OCI-LY3 (cell line): ENCODE results near the gene SLC26A9.

Experiments
- H2AFZ ChIP-seq: fragments of 200-600, 300-600 bp; shearing (Covaris generic); 2 replicates; pipeline ENCODE4 v1.6.0; 2014; ENCODE audit warnings: antibody characterized with exemption, low read depth, low read length
- H3K27ac ChIP-seq: fragments of 200-600, 300-600 bp; sonication (generic); 2 replicates; pipeline ENCODE4 v1.5.1; 2014; ENCODE audit warnings: mild to moderate bottlenecking, low read length, moderate library complexity, mixed read lengths
- H3K27me3 ChIP-seq: fragments of 200-600, 300-600 bp; sonication (generic); 2 replicates; pipeline ENCODE4 v1.6.1; 2014; ENCODE audit warnings: low read depth, low read length, mixed read lengths
- H3K36me3 ChIP-seq: fragments of 200-600, 300-600 bp; sonication (generic); replicated peaks from 2 replicates; pipeline ENCODE3; 2014; ENCODE audit warnings: low read depth, low read length, mixed read lengths
- H3K4me1 ChIP-seq: fragments of 300-600, 200-600 bp; sonication (generic); 2 replicates; pipeline ENCODE4 v1.6.1; 2014; ENCODE audit warnings: low read length, mixed read lengths
- H3K4me2 ChIP-seq: fragments of 200-600, 300-600 bp; sonication (generic); 2 replicates; pipeline ENCODE4 v1.6.1; 2014; ENCODE audit warnings: low read length, mixed read lengths
- H3K4me3 ChIP-seq: fragments of 300-600, 200-600 bp; sonication (generic); 2 replicates; pipeline ENCODE4 v1.5.1; 2014; ENCODE audit warnings: antibody characterized with exemption, mild to moderate bottlenecking, low read length, moderate library complexity
- H3K79me2 ChIP-seq: fragments of 300-600, 200-600 bp; shearing (Covaris generic); 2 replicates; pipeline ENCODE4 v1.6.1; 2014; ENCODE audit warnings: mild to moderate bottlenecking, low read length, mixed read lengths
- H3K9ac ChIP-seq: fragments of 300-600, 200-600 bp; shearing (Covaris generic); 2 replicates; pipeline ENCODE4 v1.6.0; 2014; ENCODE audit warnings: mild to moderate bottlenecking, low read length, moderate library complexity
- H3K9me3 ChIP-seq: fragments of 200-600, 300-600 bp; shearing (Covaris generic); 2 replicates; pipeline ENCODE4 v1.6.1; 2014; ENCODE audit warnings: low read length, mixed read lengths; ENCODE audit not compliant: insufficient read depth
- H4K20me1 ChIP-seq: fragments of 200-600, 300-600 bp; sonication (generic); 2 replicates; pipeline ENCODE4 v1.6.1; 2016; ENCODE audit warnings: low read length, mixed read lengths; ENCODE audit not compliant: insufficient read depth
- CTCF ChIP-seq: fragments of 200-600, 300-600 bp; sonication (generic); IDR thresholded peaks from 2 replicates; pipeline ENCODE4 v1.5.1; 2014; ENCODE audit warnings: antibody characterized with exemption, low read length, low read depth
- EZH2phosphoT487 ChIP-seq: fragments of 200-600 bp; shearing (Covaris generic); IDR thresholded peaks from 2 replicates; pipeline ENCODE4 v1.6.1; 2018; ENCODE audit warnings: antibody characterized with exemption, mixed run types, low read depth

SLC26A9 gene

GRCh38 chr1:205942631-205943159, 561 bp downstream of the SLC26A9 start:
- Histone ChIP-seq H3K9ac (no peak overlapping the region), H4K20me1 (no peaks in the 10 kb centered on the region), H3K36me3 (no peaks in the 10 kb centered on the region), H3K27me3 (peaks cover 41% of the 10 kb centered on the region), H3K4me3 (no peak overlapping the region), H3K4me1 (peaks cover 31% of the 10 kb centered on the region), H2AFZ (no peak overlapping the region), H3K79me2 (no peaks in the 10 kb centered on the region), H3K4me2 (no peak overlapping the region), H3K27ac (no peak overlapping the region), H3K9me3 (no peaks in the 10 kb centered on the region)
- TF ChIP-seq EZH2phosphoT487 (no peak), CTCF (no peak)

GRCh38 chr1:205940710-205941109, 2.5 kb downstream of the SLC26A9 start:
- H3K4me2 ChIP-seq, result no peak overlapping the region
- H3K79me2 ChIP-seq, result no peaks in the 10 kb centered on the region
- H3K27me3 ChIP-seq, result peaks cover 22% of the 10 kb centered on the region
- H3K4me3 ChIP-seq, result no peak overlapping the region
- H3K36me3 ChIP-seq, result no peaks in the 10 kb centered on the region
- H4K20me1 ChIP-seq, result no peaks in the 10 kb centered on the region
- H3K9ac ChIP-seq, result no peak overlapping the region
- no peak for TF ChIP-seq CTCF
- TF ChIP-seq EZH2phosphoT487, result no peak
- H2AFZ ChIP-seq, result no peak overlapping the region
- no peak overlapping the region for H3K27ac ChIP-seq
- H3K9me3 ChIP-seq, result no peaks in the 10 kb centered on the region
- H3K4me1 ChIP-seq, result peaks cover 50% of the 10 kb centered on the region

- Histone ChIP-seq H3K79me2 (no peaks in the 10 kb centered on the region), H4K20me1 (no peaks in the 10 kb centered on the region), H3K36me3 (no peaks in the 10 kb centered on the region), H3K9me3 (no peaks in the 10 kb centered on the region), H3K4me2 (peak overlapping the region; percentile 79), H3K27me3 (peaks cover 13% of the 10 kb centered on the region), H3K4me3 (peak overlapping the region; percentile 2; the same call in 1 of the 2 replicates), H3K4me1 (peaks cover 59% of the 10 kb centered on the region), H3K27ac (peak overlapping the region; percentile 97; the same call in 1 of the 2 replicates), H3K9ac (peak overlapping the region; percentile 30; the same call in 1 of the 2 replicates), H2AFZ (no peak overlapping the region)
- TF ChIP-seq EZH2phosphoT487 (no peak), CTCF (peak; percentile 25; the same call in 1 of the 2 replicates)
Measured at GRCh38 chr1:205939690-205940330, 3.4 kb downstream of the SLC26A9 start.

- peaks cover 69% of the 10 kb centered on the region for H3K4me1 ChIP-seq
- peak overlapping the region; percentile 97 for H3K27ac ChIP-seq
- no peaks in the 10 kb centered on the region for H3K79me2 ChIP-seq
- no peak for TF ChIP-seq CTCF
- no peak for TF ChIP-seq EZH2phosphoT487
- no peak overlapping the region for H3K4me3 ChIP-seq
- no peaks in the 10 kb centered on the region for H4K20me1 ChIP-seq
- H3K4me2 ChIP-seq, result peak overlapping the region; percentile 79
- peaks cover 12% of the 10 kb centered on the region for H3K27me3 ChIP-seq
- no peak overlapping the region for H2AFZ ChIP-seq
- H3K9ac ChIP-seq, result peak overlapping the region; percentile 30; the same call in 1 of the 2 replicates
- no peaks in the 10 kb centered on the region for H3K9me3 ChIP-seq
- H3K36me3 ChIP-seq, result no peaks in the 10 kb centered on the region
Measured at GRCh38 chr1:205938682-205939081, 4.6 kb downstream of the SLC26A9 start.
